HepG2 (cell line): Measurements from ENCODE around the gene FAM124A. TPM values are rescaled to one million over a fixed set of nuclear protein-coding genes. Genes with fewer than 3 reads are reported as not detected.

Experiments used
- CREBL2 ChIP-seq: sonication (generic); formaldehyde crosslinking; IDR thresholded peaks from 2 replicates; pipeline ENCODE4 v1.8.1; 2023; ENCODE audit warnings: missing genetic modification reagents, mild to moderate bottlenecking, borderline replicate concordance
- FIP1L1 ChIP-seq: fragments of 200-400 bp; formaldehyde crosslinking; IDR thresholded peaks from 2 replicates; pipeline ENCODE4 v1.6.1; 2018; ENCODE audit warnings: low read depth, mild to moderate bottlenecking, low read length, moderate library complexity, borderline replicate concordance; ENCODE audit not compliant: insufficient read depth
- SAFB2 ChIP-seq: sonication (generic); formaldehyde crosslinking; IDR thresholded peaks from 2 replicates; pipeline ENCODE4 v1.5.1; 2020; ENCODE audit warnings: missing genetic modification reagents, low read depth, mild to moderate bottlenecking, borderline replicate concordance
- TSC22D2 ChIP-seq: sonication (generic); formaldehyde crosslinking; IDR thresholded peaks from 2 replicates; pipeline ENCODE4 v1.5.1; 2020; ENCODE audit warnings: missing genetic modification reagents, mild to moderate bottlenecking, borderline replicate concordance
- ZBTB42 ChIP-seq: sonication (generic); formaldehyde crosslinking; IDR thresholded peaks from 2 replicates; pipeline ENCODE4 v1.5.0; 2020; ENCODE audit warnings: mild to moderate bottlenecking, missing genetic modification reagents
- ZNF577 ChIP-seq: sonication (generic); formaldehyde crosslinking; IDR thresholded peaks from 2 replicates; pipeline ENCODE4 v1.4.0; 2020; ENCODE audit warnings: mild to moderate bottlenecking, low read depth, missing genetic modification reagents, borderline replicate concordance
- ZNF772 ChIP-seq: sonication (generic); formaldehyde crosslinking; IDR thresholded peaks from 2 replicates; pipeline ENCODE4 v1.5.0; 2020; ENCODE audit warnings: mild to moderate bottlenecking, missing genetic modification reagents
- polyA plus RNA-seq, 8 experiments: library from polyadenylated mRNA; depleted of rRNA in 3 of 8; stranded (reverse) in 7 of 8; unstranded in 1 of 8; fragments of >200 nt; fragmentation: Illumina TruSeq in 4 of 8; extraction: Trizol in 4 of 8; gene quantifications; 2 replicates each; pipeline versions ENCODE4 v1.2.1 to v1.2.3, GENCODE V29; 2011 to 2016; ENCODE audit warnings: low read depth in 4 of 8, missing spikeins in 1 of 8, mixed read lengths in 1 of 8; ENCODE audit not compliant: insufficient read depth in 1 of 8
- total RNA-seq, 5 experiments: library from RNA; depleted of rRNA; stranded (reverse); fragments of >200 nt; fragmentation: Illumina TruSeq; extraction: Trizol; gene quantifications; 2 replicates each; pipeline ENCODE4 v1.2.3, GENCODE V29; 2016; ENCODE audit warnings: low read depth in 1 of 5
- TF ChIP-seq, protein P1 (sequence below): sonication (generic); formaldehyde crosslinking; IDR thresholded peaks from one replicate; pipeline ENCODE4 v1.5.1; 2020; ENCODE audit warnings: mild to moderate bottlenecking, missing genetic modification reagents; ENCODE audit errors: not compliant biosample characterization
- TF ChIP-seq, protein P2 (sequence below): sonication (generic); formaldehyde crosslinking; conservative IDR thresholded peaks from 2 replicates; pipeline ENCODE4 v1.4.0; 2020; ENCODE audit warnings: missing genetic modification reagents
- TF ChIP-seq, protein P3 (sequence below): sonication (generic); formaldehyde crosslinking; IDR thresholded peaks from 2 replicates; pipeline ENCODE4 v1.4.0; 2020; ENCODE audit warnings: mild to moderate bottlenecking, missing genetic modification reagents

Gene FAM124A
- total and polyA plus RNA-seq, 2 of the 13 experiments (the other 11 are each of a cell fraction or from before 2014, with no cell fraction given) = not detected

GRCh38 chr13:51232328-51232727, 10.1 kb downstream of the FAM124A start (continued):
- TF ChIP-seq, protein P1, sequence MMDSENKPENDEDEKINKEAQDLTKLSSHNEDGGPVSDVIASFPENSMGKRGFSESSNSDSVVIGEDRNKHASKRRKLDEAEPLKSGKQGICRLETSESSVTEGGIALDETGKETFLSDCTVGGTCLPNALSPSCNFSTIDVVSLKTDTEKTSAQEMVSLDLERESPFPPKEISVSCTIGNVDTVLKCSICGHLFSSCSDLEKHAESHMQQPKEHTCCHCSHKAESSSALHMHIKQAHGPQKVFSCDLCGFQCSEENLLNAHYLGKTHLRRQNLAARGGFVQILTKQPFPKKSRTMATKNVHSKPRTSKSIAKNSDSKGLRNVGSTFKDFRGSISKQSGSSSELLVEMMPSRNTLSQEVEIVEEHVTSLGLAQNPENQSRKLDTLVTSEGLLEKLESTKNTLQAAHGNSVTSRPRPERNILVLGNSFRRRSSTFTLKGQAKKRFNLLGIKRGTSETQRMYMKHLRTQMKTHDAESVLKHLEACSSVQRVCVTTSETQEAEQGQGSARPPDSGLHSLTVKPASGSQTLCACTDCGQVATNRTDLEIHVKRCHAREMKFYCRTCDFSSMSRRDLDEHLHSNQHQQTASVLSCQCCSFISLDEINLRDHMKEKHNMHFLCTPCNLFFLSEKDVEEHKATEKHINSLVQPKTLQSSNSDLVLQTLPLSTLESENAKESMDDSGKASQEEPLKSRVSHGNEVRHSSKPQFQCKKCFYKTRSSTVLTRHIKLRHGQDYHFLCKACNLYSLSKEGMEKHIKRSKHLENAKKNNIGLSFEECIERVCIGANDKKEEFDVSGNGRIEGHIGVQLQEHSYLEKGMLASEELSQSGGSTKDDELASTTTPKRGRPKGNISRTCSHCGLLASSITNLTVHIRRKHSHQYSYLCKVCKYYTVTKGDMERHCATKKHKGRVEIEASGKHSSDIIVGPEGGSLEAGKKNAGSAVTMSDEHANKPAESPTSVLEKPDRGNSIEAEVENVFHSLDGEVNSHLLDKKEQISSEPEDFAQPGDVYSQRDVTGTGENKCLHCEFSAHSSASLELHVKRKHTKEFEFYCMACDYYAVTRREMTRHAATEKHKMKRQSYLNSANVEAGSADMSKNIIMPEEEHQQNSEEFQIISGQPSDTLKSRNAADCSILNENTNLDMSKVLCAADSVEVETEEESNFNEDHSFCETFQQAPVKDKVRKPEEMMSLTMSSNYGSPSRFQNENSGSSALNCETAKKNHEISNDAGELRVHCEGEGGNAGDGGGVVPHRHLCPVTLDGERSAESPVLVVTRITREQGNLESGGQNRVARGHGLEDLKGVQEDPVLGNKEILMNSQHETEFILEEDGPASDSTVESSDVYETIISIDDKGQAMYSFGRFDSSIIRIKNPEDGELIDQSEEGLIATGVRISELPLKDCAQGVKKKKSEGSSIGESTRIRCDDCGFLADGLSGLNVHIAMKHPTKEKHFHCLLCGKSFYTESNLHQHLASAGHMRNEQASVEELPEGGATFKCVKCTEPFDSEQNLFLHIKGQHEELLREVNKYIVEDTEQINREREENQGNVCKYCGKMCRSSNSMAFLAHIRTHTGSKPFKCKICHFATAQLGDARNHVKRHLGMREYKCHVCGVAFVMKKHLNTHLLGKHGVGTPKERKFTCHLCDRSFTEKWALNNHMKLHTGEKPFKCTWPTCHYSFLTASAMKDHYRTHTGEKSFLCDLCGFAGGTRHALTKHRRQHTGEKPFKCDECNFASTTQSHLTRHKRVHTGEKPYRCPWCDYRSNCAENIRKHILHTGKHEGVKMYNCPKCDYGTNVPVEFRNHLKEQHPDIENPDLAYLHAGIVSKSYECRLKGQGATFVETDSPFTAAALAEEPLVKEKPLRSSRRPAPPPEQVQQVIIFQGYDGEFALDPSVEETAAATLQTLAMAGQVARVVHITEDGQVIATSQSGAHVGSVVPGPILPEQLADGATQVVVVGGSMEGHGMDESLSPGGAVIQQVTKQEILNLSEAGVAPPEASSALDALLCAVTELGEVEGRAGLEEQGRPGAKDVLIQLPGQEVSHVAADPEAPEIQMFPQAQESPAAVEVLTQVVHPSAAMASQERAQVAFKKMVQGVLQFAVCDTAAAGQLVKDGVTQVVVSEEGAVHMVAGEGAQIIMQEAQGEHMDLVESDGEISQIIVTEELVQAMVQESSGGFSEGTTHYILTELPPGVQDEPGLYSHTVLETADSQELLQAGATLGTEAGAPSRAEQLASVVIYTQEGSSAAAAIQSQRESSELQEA (CRISPR knock-in tag) = no peak
- TF ChIP-seq, protein P2, sequence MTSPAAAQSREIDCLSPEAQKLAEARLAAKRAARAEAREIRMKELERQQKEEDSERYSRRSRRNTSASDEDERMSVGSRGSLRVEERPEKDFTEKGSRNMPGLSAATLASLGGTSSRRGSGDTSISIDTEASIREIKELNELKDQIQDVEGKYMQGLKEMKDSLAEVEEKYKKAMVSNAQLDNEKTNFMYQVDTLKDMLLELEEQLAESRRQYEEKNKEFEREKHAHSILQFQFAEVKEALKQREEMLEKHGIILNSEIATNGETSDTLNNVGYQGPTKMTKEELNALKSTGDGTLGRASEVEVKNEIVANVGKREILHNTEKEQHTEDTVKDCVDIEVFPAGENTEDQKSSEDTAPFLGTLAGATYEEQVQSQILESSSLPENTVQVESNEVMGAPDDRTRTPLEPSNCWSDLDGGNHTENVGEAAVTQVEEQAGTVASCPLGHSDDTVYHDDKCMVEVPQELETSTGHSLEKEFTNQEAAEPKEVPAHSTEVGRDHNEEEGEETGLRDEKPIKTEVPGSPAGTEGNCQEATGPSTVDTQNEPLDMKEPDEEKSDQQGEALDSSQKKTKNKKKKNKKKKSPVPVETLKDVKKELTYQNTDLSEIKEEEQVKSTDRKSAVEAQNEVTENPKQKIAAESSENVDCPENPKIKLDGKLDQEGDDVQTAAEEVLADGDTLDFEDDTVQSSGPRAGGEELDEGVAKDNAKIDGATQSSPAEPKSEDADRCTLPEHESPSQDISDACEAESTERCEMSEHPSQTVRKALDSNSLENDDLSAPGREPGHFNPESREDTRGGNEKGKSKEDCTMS (CRISPR knock-in tag) = no peak
- TF ChIP-seq ZNF772 (CRISPR knock-in tag) (no peak), ZNF577 (no peak), ZBTB42 (no peak), CREBL2 (CRISPR knock-in tag) (no peak), SAFB2 (CRISPR knock-in tag) (no peak), TSC22D2 (no peak), FIP1L1 (no peak)
- TF ChIP-seq, protein P3, sequence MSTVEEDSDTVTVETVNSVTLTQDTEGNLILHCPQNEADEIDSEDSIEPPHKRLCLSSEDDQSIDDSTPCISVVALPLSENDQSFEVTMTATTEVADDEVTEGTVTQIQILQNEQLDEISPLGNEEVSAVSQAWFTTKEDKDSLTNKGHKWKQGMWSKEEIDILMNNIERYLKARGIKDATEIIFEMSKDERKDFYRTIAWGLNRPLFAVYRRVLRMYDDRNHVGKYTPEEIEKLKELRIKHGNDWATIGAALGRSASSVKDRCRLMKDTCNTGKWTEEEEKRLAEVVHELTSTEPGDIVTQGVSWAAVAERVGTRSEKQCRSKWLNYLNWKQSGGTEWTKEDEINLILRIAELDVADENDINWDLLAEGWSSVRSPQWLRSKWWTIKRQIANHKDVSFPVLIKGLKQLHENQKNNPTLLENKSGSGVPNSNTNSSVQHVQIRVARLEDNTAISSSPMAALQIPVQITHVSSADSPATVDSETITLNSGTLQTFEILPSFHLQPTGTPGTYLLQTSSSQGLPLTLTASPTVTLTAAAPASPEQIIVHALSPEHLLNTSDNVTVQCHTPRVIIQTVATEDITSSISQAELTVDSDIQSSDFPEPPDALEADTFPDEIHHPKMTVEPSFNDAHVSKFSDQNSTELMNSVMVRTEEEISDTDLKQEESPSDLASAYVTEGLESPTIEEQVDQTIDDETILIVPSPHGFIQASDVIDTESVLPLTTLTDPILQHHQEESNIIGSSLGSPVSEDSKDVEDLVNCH = no peak
